OCI-LY7 (cell line): ENCODE data around the gene CIAO2B. TPM values are rescaled to one million over a fixed set of nuclear protein-coding genes. Genes with fewer than 3 reads are reported as not detected.

Experiments used
- BruUV-seq: library from RNA; stranded (reverse); fragments of 400-500 nt; replicated peaks from 2 replicates; lab custom pipeline; 2021; lab: Mats Ljungman, UMichigan
- CTCF ChIA-PET: fragments of 300-600 bp; sonication (Branson Sonifier 250); formaldehyde crosslinking; loops from one replicate; lab custom pipeline; 2022; ENCODE audit warnings: antibody characterized with exemption; ENCODE audit not compliant: unreplicated experiment; lab: Charles Lee
- POLR2A ChIA-PET: fragments of 300-600 bp; sonication (Branson Sonifier 250); formaldehyde crosslinking; loops from one replicate; lab custom pipeline; 2022; ENCODE audit warnings: antibody characterized with exemption; lab: Charles Lee
- DNase-seq: peaks from one replicate; pipeline ENCODE4 v3.0.0-alpha.2; 2015; ENCODE audit warnings: low spot score
- H2AFZ ChIP-seq: fragments of 200-600 bp; sonication (generic), shearing (Covaris generic); 2 replicates; pipeline ENCODE4 v1.6.1; 2014; ENCODE audit warnings: mild to moderate bottlenecking, antibody characterized with exemption, low read length, moderate library complexity
- H3K27ac ChIP-seq: fragments of 200-600 bp; sonication (generic); 2 replicates; pipeline ENCODE4 v1.5.1; 2014; ENCODE audit warnings: mixed run types, low read depth, mild to moderate bottlenecking, moderate library complexity, low read length, inconsistent platforms; ENCODE audit not compliant: poor library complexity, severe bottlenecking
- H3K36me3 ChIP-seq: fragments of 200-600 bp; sonication (generic); 2 replicates; pipeline ENCODE4 v1.6.1; 2014; ENCODE audit warnings: mild to moderate bottlenecking, antibody characterized with exemption, low read length, moderate library complexity, mixed read lengths; ENCODE audit not compliant: insufficient read depth
- H3K4me1 ChIP-seq: fragments of 200-600 bp; sonication (generic); 2 replicates; pipeline ENCODE4 v1.5.1; 2014; ENCODE audit warnings: mild to moderate bottlenecking, low read length; ENCODE audit not compliant: insufficient read depth, poor library complexity, severe bottlenecking
- H3K4me2 ChIP-seq: fragments of 200-600 bp; sonication (generic); 2 replicates; pipeline ENCODE4 v1.6.1; 2014; ENCODE audit warnings: mild to moderate bottlenecking, low read length
- H3K4me3 ChIP-seq: fragments of 200-600 bp; sonication (generic); 2 replicates; pipeline ENCODE4 v1.5.1; 2014; ENCODE audit warnings: mild to moderate bottlenecking, low read depth, low read length; ENCODE audit not compliant: poor library complexity, severe bottlenecking
- H3K79me2 ChIP-seq: fragments of 200-600 bp; sonication (generic); 2 replicates; pipeline ENCODE4 v1.6.1; 2016; ENCODE audit warnings: low read depth, mild to moderate bottlenecking, low read length, moderate library complexity, mixed read lengths; ENCODE audit not compliant: insufficient read depth
- H3K9me2 ChIP-seq: fragments of 200-600 bp; sonication (generic); 2 replicates; pipeline ENCODE4 v1.6.1; 2016; ENCODE audit warnings: mild to moderate bottlenecking, low read length, mixed read lengths; ENCODE audit not compliant: insufficient read depth
- H3K9me3 ChIP-seq: fragments of 200-600 bp; sonication (generic); 2 replicates; pipeline ENCODE4 v1.6.1; 2014; ENCODE audit warnings: mild to moderate bottlenecking, mixed run types, low read length, mixed read lengths
- H4K20me1 ChIP-seq: fragments of 200-600 bp; sonication (generic); 2 replicates; pipeline ENCODE4 v1.6.1; 2014; ENCODE audit warnings: mild to moderate bottlenecking, antibody characterized with exemption, low read length, moderate library complexity, mixed read lengths; ENCODE audit not compliant: insufficient read depth
- CTCF ChIP-seq: fragments of 200-600 bp; sonication (generic); conservative IDR thresholded peaks from 2 replicates; pipeline ENCODE4 v1.5.1; 2014; ENCODE audit warnings: mild to moderate bottlenecking, antibody characterized with exemption, low read length, moderate library complexity, mixed read lengths
- EZH2phosphoT487 ChIP-seq: fragments of 200-600 bp; sonication (generic); IDR thresholded peaks from 2 replicates; pipeline ENCODE4 v1.6.1; 2018; ENCODE audit warnings: low read depth, borderline replicate concordance, mild to moderate bottlenecking, mixed run types, antibody characterized with exemption, low read length, moderate library complexity, mixed read lengths
- intact Hi-C: fragments of 100-400 bp; cut with micrococcal nuclease; formaldehyde crosslinking; loops from one replicate; pipeline ENCODE4 v1.10.0; 2022; ENCODE audit not compliant: unreplicated experiment
- total RNA-seq, 2 experiments: library from RNA; depleted of rRNA in 1 of 2; stranded (reverse); fragments of >200 nt in 1 of 2; shearing (Covaris generic) in 1 of 2; gene quantifications; 2 replicates each; pipeline ENCODE4 v1.2.3, GENCODE V29; 2014 to 2022

The CIAO2B gene
- total RNA-seq, 2 experiments from 2014 or later: 76.4 to 133 TPM

DNA sequence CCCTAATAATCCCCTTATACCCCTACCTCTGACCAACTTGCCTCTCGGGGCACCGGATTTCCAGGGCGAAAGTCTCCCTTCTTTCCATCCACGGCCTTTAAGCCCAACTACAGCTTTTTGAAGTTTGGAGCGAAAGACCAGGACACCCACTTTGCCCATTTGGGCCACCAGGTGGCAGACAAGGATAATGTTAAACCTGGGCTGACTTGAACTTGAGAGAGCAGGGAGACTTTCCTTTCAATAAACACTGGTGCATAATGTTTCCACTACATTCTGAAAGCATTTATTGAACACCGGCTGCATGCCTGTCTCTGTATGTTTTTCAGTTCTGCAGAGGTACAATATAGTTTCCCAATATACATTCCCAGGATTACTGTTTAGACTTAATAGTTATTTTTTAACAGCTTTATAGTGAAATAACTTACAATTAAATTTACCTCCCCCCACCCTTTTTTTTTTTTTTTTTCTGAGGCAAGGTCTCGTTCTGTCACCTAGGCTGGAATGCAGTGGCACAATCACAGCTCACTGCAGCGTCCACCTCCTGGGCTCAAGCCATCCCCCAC is 20.0 kb upstream of the CIAO2B start:
- H3K36me3 ChIP-seq: no peaks in the 10 kb centered on the region
- H3K4me2 ChIP-seq: no peak overlapping the region
- H4K20me1 ChIP-seq: no peaks in the 10 kb centered on the region
- no peak overlapping the region for H3K4me3 ChIP-seq
- peak; percentile 72 for DNase-seq
- H3K4me1 ChIP-seq: no peaks in the 10 kb centered on the region
- no peaks in the 10 kb centered on the region for H3K9me3 ChIP-seq
- BruUV-seq: no TSS peak
- CTCF ChIA-PET: no interaction called here
- no peak overlapping the region for H2AFZ ChIP-seq
- POLR2A ChIA-PET: no interaction called here
- H3K9me2 ChIP-seq: no peaks in the 10 kb centered on the region
- intact Hi-C loops: loop anchor here (1.0 to 5.0 kb wide), 3 partner anchors 57 to 229 kb away; partner anchors contain the start of gene MATCAP1
- peak; percentile 95 for TF ChIP-seq CTCF
- TF ChIP-seq EZH2phosphoT487: no peak
- H3K27ac ChIP-seq: no peak overlapping the region
- H3K79me2 ChIP-seq: no peaks in the 10 kb centered on the region

DNA sequence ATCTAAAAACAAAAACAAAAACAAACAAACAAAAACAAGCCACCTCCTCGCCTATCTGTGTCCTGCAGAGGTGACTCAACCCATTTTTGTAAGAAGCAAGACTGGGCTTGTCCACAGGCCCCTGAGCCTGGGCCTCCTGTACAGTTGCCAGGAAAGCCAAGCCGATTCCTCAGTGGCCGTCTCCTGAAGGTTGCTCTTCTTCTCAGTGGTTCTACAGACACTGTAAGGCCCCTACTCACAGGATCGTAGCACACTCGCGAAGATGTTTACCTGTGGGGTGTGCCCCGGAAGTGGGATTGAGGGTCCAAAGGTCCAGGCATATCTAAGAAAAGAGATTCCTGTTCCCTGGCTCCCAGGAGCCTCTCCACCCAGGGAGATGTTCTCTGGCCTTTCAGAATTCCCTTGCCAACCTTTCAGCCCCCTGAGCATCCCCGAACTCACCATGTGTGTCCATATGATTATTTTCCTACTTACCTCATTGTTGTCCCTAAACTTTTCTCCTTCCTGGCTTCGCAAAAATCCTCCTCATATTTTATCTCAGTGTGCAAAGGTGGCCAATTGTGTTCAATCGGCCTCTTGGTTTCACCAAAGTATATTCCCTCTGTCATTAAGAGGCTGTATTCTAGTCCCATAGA is 19.4 kb upstream of the CIAO2B start:
- Histone ChIP-seq H3K36me3 (no peaks in the 10 kb centered on the region), H3K9me3 (no peaks in the 10 kb centered on the region), H3K4me3 (no peak overlapping the region), H3K9me2 (no peaks in the 10 kb centered on the region), H3K4me1 (no peaks in the 10 kb centered on the region), H3K79me2 (no peaks in the 10 kb centered on the region), H2AFZ (no peak overlapping the region), H4K20me1 (no peaks in the 10 kb centered on the region), H3K27ac (no peak overlapping the region), H3K4me2 (no peak overlapping the region)
- POLR2A ChIA-PET: interaction anchor here (0.9 kb wide), 1 partner anchor 221 kb away, joined by 4 read pairs; no protein-coding TSS in a partner anchor
- intact Hi-C loops: loop anchor here (1.0 to 5.0 kb wide), 3 partner anchors 56 to 230 kb away; partner anchors contain the start of gene MATCAP1
- BruUV-seq: no TSS peak
- CTCF ChIA-PET: no interaction called here
- no peak for DNase-seq
- TF ChIP-seq EZH2phosphoT487 (no peak), CTCF (no peak)
